Forelimb muscle (tissue), 1 donor: ENCODE measurements around the gene ARHGAP22. TPM values are rescaled to one million over a fixed set of nuclear protein-coding genes. Genes with fewer than 3 reads are reported as not detected.

ENCODE experiments used
- DNase-seq: peaks from one replicate; pipeline ENCODE4 v3.0.0-alpha.2; 2013; ENCODE audit warnings: low read depth
- polyA plus RNA-seq: library from polyadenylated mRNA; unstranded; fragments of 120-200 nt; gene quantifications from one replicate; pipeline ENCODE4 v1.2.1, GENCODE V29; 2013; ENCODE audit not compliant: insufficient read length

Gene ARHGAP22
- polyA plus RNA-seq, 1 donor = 1.3 TPM

DNA sequence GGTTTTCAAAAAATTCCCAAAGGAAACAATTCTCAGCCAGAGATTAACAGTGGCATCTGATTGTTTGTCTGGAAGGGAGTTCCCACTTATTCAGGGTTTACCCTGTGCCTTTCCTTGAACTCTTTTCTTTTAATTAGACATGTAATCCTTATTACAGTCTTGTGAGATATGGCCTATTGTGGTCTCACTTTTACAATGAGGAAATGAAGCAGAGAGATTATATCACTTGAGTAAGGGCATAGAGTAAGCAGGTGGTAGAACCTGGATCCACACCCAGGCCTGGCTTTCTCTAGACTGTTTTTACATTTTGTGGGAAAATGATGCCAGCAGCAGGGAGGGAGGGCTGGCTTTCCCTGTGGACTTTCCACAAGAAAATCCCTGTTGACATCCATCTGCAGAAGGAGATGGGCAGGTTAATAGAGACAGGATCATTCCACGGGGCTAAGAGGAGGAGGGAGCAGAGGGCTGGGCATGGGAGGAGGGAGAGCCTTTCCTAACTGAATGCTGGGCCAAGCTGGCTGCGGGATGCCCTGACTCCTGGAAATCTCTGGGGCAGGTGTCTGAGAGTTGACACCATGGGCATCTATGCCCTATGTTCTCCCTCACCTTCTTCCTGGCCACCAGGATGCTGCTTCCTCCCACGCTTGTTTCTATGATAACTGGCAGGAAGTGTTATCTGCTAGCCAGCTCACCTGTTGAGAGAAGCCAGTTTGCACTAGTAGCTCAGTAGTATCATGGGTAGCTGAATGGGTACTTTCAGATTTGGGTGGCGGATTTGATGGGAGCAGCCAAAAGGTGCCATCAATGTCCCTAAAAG, 28.7 kb upstream of the ARHGAP22 start:
- DNase-seq = no peak

- DNase-seq = no peak
Observed at GRCh38 chr10:48632166-48632565, 27.3 kb upstream of the ARHGAP22 start.

DNA sequence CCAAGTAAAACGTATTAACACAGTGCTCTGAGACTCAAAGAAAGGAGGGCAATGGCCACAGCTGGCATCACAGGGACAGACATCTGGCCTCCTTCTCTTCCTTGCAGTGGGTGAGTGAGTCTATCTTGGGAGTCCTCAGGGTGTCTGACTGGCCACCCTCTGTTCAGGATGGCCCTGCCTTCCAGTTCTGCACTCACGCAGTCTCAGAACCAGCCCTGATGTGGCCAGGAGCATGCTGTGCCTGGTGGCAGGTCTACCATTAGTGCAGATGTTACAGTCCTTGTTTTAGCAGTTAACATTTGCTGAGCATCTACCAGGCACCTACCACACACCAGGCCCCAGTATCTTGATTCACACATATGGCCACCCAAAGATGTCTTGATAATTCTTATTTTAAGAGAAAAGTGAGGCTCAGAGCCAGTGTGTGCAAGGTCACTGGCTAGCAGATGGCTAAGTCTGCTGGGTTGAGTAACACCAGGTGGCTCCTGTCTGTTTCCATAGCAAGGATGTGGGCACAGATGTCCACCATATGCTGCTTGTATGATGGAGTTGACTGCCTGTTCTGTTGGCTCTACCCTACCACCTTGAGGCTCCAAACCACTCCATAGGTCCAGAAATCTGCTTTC, 23.2 kb upstream of the ARHGAP22 start:
- DNase-seq = no peak

- DNase-seq = no peak
Observed at GRCh38 chr10:48626986-48627731, 22.3 kb upstream of the ARHGAP22 start.

DNA sequence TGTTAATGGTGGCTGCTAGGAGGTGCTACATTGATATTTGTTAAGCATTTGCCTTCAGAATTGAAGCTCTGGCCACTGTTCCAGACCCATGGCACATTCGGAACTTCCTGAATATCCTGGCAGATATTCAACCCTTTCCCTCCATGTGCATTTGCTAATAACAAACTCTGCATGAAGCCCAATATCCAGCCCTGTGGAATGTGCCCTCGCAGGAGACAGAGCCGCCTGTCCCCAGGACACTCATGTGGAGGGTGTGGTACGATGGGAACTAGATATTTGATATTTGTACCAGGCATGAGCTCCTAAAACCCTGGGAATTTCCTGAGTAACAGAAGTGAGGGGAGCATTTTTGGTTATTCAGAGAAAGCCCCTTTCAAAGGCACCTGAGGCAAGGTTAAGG, 21.6 kb upstream of the ARHGAP22 start:
- no peak for DNase-seq

DNA sequence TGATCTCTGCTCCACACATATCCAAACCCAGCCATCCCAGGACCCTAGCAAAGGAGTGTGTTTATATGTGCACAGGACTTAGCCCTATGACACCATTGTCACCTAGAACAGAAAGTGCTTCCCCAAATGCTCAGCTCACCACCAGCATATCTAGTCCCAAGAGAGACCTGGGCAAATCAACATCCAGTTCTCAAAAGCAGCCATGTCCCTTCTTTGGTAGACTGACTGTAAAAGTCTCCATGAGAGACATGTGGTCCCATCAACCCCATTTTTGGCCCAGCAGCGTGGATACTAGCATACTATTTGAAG, 20.9 kb upstream of the ARHGAP22 start:
- DNase-seq = no peak

DNA sequence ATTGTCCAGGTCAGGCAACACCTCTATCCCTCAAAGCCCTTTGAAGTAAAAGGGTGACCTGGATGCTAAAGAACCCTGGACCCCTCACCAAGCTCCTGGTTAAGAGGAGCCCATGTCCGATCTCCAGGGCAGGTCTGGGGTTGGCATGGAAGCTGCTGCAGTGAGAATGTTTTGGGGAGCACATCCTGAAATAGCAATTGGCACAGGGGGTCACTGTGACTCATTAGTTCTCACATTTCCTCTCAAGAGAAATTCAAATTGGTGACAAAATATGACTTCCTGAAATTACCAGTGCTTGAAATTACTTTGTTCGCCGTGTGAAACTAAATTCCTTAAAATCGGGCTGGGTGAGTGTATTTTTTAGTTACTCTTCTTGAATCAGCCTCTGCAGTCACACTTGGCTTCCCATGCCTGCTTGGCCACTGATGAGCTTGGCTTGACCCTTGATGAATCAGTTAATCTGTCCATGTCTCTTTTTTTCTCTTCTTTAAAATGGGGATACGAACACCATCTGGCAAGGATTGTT, 18.8 kb upstream of the ARHGAP22 start:
- DNase-seq = no peak

DNA sequence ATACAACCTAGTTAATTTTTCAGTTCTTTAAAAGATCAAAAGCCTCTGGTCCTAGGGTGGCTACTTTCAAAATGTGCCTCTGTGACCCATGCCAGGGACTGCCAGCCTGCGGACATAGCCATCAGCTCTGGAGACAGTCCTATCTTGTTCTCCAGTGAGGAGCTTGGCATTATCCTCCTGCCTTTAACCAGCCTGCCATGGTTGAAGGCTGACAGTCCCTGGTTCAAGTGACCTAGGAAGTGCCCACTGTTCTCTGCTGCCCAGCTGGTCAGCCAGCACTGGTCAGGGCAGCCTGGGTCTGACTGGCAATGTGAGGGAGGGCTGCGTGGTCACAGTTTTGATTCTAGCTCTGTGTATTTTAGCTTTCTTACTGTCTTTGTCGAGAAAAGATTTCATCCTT, 18.1 kb upstream of the ARHGAP22 start:
- no peak for DNase-seq

GRCh38 chr10:48620719-48621118, 15.8 kb upstream of the ARHGAP22 start:
- no peak for DNase-seq

- no peak for DNase-seq
Observed at GRCh38 chr10:48616436-48616835, 11.6 kb upstream of the ARHGAP22 start.

DNA sequence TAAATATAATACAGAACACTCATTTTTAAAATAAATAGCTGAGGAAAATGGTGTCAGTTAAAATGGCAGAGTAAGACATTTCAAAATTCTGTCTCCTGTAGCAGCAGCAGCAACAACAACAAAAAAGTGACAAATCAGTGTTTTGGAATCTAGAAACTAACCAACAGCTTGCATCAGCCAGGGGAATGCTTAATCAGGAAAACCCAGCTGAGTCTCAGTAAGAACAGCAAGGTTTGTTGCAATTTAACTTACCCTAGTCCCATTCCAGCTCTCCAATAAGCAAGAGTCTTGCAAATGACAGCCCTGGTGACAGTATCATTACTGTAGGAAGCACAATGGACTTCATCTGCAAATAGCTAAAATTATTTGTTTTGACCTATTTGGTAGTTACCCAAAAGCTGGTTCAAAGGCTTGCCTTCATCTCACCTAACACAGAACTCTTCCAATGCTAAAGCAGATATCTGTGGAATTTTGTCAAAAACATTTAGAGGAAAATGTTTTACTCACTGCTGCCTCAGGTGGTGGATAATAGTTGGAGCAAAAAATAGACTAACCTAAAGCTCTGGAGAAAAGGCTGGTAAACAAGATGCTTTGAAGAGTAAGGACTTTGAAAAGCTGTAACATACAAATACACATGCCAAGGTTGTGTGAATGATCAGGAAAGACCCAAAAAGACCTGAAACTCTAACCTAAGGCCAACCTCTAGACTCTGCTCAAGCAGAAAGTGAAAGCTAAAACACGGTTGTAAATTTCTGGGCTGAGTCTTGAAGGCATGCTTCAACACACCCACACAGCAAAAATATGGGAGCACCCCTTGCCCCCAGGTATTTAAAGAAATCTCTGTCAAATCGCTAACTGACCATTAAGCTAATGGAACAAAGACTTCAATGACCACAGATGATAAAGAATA, 9.9 kb upstream of the ARHGAP22 start:
- no peak for DNase-seq

DNA sequence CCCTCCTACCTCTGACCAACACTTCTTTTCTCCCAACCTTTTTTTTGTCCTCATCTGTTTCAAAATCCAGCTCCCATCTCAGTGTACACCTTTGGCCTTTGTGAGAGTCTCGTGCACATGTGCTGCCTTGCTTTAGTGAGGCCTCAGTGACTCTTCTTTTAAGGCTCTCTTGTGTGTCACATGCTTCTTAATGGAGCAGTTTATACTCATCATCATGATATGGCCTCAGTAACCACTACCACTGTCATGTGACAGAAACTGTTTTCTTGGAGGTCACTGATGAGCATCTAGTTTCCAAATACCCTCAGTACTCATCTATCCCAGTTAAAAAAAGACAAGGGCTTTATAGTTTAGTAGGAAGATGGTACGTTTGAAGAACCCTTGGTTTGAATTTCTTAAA, 8.1 kb upstream of the ARHGAP22 start:
- DNase-seq = no peak

DNA sequence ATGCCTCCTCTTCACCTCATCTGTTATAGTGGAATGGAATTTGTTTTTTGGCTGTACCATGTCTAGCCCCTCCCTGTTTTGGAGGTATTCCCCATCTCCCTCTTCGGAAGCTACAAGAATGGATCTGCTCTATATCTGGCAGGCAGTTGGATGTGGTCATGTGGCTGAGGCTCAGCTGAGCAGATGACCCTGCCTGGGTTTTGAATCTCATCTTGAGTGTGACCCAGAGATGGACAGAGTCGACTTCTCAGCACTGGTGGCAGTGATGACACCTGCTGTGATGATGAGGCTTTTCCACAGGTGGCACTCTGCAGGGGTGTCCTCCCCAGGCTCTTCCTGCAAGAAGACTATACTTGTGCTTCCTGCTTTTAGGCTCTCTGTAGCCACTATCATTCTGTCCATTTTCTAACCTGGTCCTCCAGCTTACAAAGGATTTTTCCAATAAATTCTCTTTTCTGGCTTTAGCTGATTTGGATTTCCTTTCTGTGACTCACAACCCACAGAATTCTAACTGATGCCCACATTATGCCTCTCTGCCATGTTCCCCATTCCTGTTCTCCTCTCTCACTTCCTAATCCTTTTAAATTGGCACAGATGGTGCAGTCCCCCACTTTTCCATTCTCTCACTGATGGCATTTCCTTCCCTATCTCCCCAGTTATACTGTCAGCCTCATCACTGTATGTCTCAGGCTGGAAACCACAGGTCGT, 7.5 kb upstream of the ARHGAP22 start:
- DNase-seq = no peak

DNA sequence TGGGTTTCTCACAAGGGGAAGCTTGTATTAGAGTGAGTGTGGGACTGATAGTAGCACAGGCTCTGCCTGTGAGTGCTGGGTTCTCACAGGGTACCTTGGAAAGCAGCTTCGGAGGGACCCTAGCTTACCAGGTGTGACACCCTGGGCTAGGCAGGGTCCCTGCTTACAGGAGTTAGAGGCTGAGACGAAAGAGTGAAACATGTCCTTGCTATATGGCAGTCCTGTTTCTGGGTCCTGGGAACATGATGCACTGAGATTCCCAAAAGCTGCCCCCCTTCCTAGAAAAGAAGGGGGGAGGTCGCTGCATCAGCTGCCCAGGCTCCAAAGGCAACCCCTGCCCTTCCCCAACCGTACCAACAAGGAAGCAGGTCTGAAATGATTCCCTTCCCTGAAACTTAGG, 6.3 kb upstream of the ARHGAP22 start:
- no peak for DNase-seq

DNA sequence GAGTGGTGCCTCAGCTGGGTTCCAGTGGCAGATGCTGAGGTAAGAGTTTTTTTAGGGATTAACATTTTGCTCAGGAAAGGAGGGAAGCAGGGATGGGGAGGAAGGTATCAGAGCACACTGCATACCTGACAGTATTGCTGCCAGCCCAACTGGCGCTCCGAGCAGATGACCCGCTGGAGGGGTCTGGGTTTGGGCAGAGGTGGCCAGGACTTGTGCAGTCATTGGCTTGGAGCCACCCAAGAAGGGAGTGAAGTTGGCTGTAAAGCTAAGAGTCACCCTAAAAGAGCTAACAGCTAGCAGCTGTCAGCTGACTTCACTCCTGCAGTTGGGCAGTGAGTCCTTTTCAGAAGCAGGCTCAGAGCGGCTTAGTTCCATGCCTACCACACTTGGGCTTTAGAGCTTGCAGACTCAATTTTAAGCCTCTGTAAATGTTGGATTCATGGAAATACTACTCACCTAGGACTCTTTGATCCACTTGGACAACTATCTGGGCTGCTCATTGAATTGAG, 5.8 kb upstream of the ARHGAP22 start:
- no peak for DNase-seq

DNA sequence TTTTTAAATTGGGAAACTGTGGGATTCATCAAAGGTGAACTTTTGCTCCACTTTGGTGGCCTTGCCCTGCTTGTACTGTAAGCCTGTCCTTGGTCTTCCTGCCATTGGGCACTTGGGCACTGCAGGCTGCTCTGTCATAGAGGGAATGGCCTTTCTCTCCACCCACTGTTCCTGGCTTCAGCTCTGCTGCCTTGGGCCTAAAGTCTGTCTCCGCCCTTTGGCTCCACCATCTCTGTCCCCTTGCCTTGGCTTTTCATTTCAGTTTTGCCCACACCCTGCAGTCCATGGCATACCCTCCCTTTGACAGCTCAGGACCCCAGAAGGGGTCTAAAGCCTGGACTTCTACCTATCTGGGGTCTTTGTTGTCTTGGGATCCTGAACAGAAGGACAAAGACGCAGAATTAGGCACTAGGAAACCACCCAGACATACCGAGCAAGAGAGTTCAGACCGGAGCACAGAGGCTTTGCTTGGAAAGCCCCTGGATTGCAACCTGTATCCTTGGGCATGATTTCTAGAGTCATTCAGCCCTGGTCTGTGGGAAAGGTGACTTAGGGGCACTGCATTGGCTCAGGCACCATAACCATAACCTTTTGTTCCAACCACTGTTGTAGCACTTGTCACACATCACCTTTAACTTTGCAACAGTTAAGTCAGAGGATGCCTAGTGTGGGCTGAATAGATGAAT, 5.2 kb upstream of the ARHGAP22 start:
- DNase-seq = no peak

- DNase-seq = no peak
Observed at GRCh38 chr10:48609441-48609840, 4.6 kb upstream of the ARHGAP22 start.

GRCh38 chr10:48608976-48609375, 4.1 kb upstream of the ARHGAP22 start:
- DNase-seq = no peak

- DNase-seq = no peak
Observed at GRCh38 chr10:48608279-48608681, 3.4 kb upstream of the ARHGAP22 start.
